ENCODE measurements around the gene RAB27B.

RAB27B gene

GRCh38 chr18:54872681-54873080 is 44.4 kb downstream of the RAB27B start:
- no peak overlapping the region for H3K27ac ChIP-seq (ENCODE audit: low read length)
- H3K4me1 ChIP-seq (ENCODE audit: control insufficient read depth, low read depth, low read length), result no peaks in the 10 kb centered on the region
- H3K4me3 ChIP-seq (ENCODE audit: low read length), result no peak overlapping the region
- no peaks in the 10 kb centered on the region for H3K9me3 ChIP-seq (ENCODE audit: control insufficient read depth, low read depth, low read length)
- H3K27me3 ChIP-seq (ENCODE audit: control insufficient read depth, insufficient read depth, low read length), result no peaks in the 10 kb centered on the region
- H3K9ac ChIP-seq (ENCODE audit: low read length), result no peak overlapping the region
- H3K36me3 ChIP-seq (ENCODE audit: control insufficient read depth, low read depth, low read length), result no peaks in the 10 kb centered on the region

- H3K36me3 ChIP-seq (ENCODE audit: control insufficient read depth, low read depth, low read length), result no peaks in the 10 kb centered on the region
- no peaks in the 10 kb centered on the region for H3K9me3 ChIP-seq (ENCODE audit: control insufficient read depth, low read depth, low read length)
- H3K4me1 ChIP-seq (ENCODE audit: control insufficient read depth, low read depth, low read length), result no peaks in the 10 kb centered on the region
- H3K27me3 ChIP-seq (ENCODE audit: control insufficient read depth, insufficient read depth, low read length), result no peaks in the 10 kb centered on the region
- H3K27ac ChIP-seq (ENCODE audit: low read length), result no peak overlapping the region
- no peak overlapping the region for H3K9ac ChIP-seq (ENCODE audit: low read length)
- H3K4me3 ChIP-seq (ENCODE audit: low read length), result no peak overlapping the region
Observed at GRCh38 chr18:54873884-54874255, 45.6 kb downstream of the RAB27B start.

DNA sequence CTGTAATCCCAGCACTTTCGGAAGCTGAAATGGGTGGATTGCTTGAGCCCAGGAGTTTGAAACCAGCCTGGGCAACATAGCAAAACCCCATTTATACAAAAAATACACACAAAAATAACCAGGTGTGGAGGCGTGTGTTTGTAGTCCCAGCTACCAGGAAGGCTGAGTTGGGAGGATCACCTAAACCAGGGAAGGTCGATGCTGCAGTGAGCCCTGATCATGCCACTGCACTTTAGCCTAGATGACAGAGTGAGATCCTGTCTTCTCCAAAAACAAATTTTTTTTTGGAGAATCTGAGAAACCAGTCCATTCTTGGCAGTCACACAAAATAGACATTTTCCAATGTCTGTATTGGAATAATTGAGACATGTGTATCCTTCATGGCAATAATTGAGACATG is 46.8 kb downstream of the RAB27B start:
- Histone ChIP-seq H3K9ac (ENCODE audit: low read length) (no peak overlapping the region), H3K9me3 (ENCODE audit: control insufficient read depth, low read depth, low read length) (no peaks in the 10 kb centered on the region), H3K27me3 (ENCODE audit: control insufficient read depth, insufficient read depth, low read length) (no peaks in the 10 kb centered on the region), H3K36me3 (ENCODE audit: control insufficient read depth, low read depth, low read length) (no peaks in the 10 kb centered on the region), H3K27ac (ENCODE audit: low read length) (no peak overlapping the region), H3K4me3 (ENCODE audit: low read length) (no peak overlapping the region), H3K4me1 (ENCODE audit: control insufficient read depth, low read depth, low read length) (no peaks in the 10 kb centered on the region)

DNA sequence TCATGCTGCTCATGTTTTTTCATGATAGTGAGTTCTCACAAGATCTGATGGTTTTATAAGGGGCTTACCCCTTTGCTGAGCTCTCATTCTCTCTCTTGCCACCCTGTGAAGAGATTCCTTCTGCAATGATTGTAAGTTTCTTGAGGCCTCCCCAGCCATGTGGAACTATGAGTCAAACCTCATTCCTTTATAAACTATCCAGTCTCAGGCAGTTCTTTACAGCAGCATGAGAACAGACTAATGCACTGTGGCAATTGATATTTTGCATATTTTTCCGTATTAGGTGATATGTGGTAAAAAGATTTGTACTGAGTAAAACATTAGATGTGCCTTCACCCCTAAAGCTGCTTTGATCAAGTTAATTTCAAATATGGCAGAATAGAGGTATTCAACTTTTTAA is 48.8 kb downstream of the RAB27B start:
- H3K4me3 ChIP-seq (ENCODE audit: low read length), result no peak overlapping the region
- H3K36me3 ChIP-seq (ENCODE audit: control insufficient read depth, low read depth, low read length), result no peaks in the 10 kb centered on the region
- H3K27ac ChIP-seq (ENCODE audit: low read length), result no peak overlapping the region
- no peak overlapping the region for H3K9ac ChIP-seq (ENCODE audit: low read length)
- H3K27me3 ChIP-seq (ENCODE audit: control insufficient read depth, insufficient read depth, low read length), result peaks cover 7% of the 10 kb centered on the region
- H3K4me1 ChIP-seq (ENCODE audit: control insufficient read depth, low read depth, low read length), result no peaks in the 10 kb centered on the region
- no peaks in the 10 kb centered on the region for H3K9me3 ChIP-seq (ENCODE audit: control insufficient read depth, low read depth, low read length)

DNA sequence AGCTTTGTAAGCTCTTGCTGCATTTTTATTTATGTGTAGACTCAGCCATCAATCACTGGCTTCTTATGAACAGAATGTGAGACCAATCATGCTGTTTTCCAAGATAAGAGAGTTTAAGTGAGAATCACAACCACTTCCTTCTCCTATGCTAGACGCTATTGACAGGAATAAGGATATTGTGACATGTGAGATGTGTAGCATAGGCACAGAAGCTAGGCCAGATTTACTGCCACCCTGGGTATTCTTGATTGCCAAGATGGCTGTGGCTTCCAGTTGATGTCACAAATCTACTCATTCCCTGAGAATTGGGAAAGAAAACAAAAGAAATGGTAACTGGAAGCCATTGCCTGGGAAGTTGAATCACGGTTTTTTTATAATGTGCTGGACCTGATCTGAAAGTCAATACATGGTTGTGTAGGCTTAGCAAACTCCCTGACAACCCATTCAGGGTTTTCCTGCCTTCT is 49.9 kb downstream of the RAB27B start:
- no peak overlapping the region for H3K27ac ChIP-seq (ENCODE audit: low read length)
- no peak overlapping the region for H3K4me3 ChIP-seq (ENCODE audit: low read length)
- H3K9ac ChIP-seq (ENCODE audit: low read length), result no peak overlapping the region
- H3K36me3 ChIP-seq (ENCODE audit: control insufficient read depth, low read depth, low read length), result no peaks in the 10 kb centered on the region
- H3K27me3 ChIP-seq (ENCODE audit: control insufficient read depth, insufficient read depth, low read length), result peaks cover 9% of the 10 kb centered on the region
- no peaks in the 10 kb centered on the region for H3K9me3 ChIP-seq (ENCODE audit: control insufficient read depth, low read depth, low read length)
- H3K4me1 ChIP-seq (ENCODE audit: control insufficient read depth, low read depth, low read length), result no peaks in the 10 kb centered on the region

DNA sequence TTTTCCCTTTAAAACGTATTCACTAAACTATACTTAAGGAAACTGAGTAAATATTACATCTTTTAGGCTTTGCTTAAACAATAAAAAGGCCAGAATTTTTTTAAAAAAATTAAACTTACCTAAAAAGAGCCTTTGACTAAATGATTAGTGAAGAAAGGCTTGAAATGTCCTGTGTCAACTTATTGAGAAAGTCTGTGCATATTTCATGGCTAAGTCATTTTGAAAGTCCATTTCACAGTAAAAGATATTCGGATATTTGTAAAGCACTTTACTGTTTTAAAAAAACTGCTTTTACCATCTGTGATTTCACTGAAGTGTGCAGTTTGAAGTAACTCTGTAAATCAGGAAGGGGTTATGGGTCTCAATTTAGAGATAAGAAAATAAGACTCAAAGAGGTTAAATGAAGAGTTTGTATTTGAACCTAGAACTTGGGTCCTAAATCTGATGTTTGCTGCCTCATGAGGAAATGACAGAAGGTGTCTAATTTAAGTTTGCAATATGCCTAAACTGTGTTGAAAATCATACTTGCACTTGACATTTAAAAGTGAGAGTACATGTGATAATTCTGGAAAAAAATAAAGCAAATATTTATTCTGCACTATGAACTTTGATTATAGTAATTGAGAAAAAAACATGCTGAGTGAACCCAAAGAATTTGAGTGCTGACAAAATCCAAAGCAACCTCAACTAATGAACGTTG is 50.5 kb downstream of the RAB27B start:
- H3K27ac ChIP-seq (ENCODE audit: low read length), result no peak overlapping the region
- H3K9me3 ChIP-seq (ENCODE audit: control insufficient read depth, low read depth, low read length), result no peaks in the 10 kb centered on the region
- peaks cover 11% of the 10 kb centered on the region for H3K27me3 ChIP-seq (ENCODE audit: control insufficient read depth, insufficient read depth, low read length)
- no peaks in the 10 kb centered on the region for H3K36me3 ChIP-seq (ENCODE audit: control insufficient read depth, low read depth, low read length)
- no peak overlapping the region for H3K4me3 ChIP-seq (ENCODE audit: low read length)
- H3K9ac ChIP-seq (ENCODE audit: low read length), result no peak overlapping the region
- no peaks in the 10 kb centered on the region for H3K4me1 ChIP-seq (ENCODE audit: control insufficient read depth, low read depth, low read length)

DNA sequence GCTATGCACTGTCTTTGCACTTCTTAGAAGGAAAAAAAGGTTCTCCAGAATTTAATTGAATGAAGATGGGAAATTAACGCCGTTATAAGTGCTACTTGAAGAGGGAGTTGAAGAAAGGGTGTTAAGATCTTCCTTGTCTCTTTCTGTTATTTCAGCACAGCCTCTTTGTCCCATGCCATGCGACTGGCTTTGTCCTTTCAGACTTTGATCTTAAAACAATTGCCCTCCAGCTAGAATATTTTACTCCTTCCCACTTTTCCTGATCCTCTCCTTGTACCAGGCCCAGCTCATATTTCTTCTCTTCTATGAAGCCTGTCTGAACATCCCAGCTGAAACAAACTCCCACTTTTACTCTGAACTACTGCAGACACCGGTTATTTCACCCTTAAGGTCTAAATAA is 51.4 kb downstream of the RAB27B start:
- Histone ChIP-seq H3K27ac (ENCODE audit: low read length) (no peak overlapping the region), H3K4me3 (ENCODE audit: low read length) (no peak overlapping the region), H3K4me1 (ENCODE audit: control insufficient read depth, low read depth, low read length) (no peaks in the 10 kb centered on the region), H3K9me3 (ENCODE audit: control insufficient read depth, low read depth, low read length) (no peaks in the 10 kb centered on the region), H3K9ac (ENCODE audit: low read length) (no peak overlapping the region), H3K27me3 (ENCODE audit: control insufficient read depth, insufficient read depth, low read length) (peaks cover 11% of the 10 kb centered on the region), H3K36me3 (ENCODE audit: control insufficient read depth, low read depth, low read length) (no peaks in the 10 kb centered on the region)

DNA sequence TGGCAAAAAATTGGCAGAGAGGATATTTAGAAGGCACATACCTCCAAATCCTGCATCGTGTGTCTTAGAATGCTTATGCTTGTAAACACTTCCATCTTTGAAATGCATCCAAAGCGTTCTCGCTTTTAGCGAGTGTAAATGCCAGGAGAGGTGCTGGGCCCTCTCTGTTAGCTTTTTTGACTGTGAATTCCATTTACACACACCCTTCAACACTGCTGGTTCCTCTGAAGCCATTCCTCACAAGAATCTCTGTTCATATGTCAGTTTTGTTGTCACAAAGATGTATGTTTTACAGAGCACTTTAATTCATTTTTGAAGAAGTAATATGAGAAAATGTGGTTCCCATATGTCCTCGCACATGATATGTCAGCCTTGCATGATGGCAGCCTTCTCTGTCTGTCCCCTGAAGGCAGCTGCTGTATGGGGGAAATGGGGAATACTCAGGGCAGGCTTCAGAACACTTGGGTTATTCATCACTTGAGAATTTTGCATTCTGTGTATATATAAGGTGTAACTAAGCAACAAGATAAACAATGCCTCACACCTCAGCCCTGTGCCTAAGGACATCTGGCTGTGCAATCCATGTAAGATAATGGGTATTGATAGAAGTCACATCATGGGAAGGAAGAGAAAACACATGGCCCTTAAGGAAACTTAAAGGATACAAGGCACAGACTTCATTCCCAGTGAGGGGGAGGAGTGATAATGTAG is 52.3 kb downstream of the RAB27B start:
- Histone ChIP-seq H3K27me3 (ENCODE audit: control insufficient read depth, insufficient read depth, low read length) (peaks cover 11% of the 10 kb centered on the region), H3K4me3 (ENCODE audit: low read length) (no peak overlapping the region), H3K9ac (ENCODE audit: low read length) (no peak overlapping the region), H3K4me1 (ENCODE audit: control insufficient read depth, low read depth, low read length) (no peaks in the 10 kb centered on the region), H3K36me3 (ENCODE audit: control insufficient read depth, low read depth, low read length) (no peaks in the 10 kb centered on the region), H3K27ac (ENCODE audit: low read length) (no peak overlapping the region), H3K9me3 (ENCODE audit: control insufficient read depth, low read depth, low read length) (no peaks in the 10 kb centered on the region)

DNA sequence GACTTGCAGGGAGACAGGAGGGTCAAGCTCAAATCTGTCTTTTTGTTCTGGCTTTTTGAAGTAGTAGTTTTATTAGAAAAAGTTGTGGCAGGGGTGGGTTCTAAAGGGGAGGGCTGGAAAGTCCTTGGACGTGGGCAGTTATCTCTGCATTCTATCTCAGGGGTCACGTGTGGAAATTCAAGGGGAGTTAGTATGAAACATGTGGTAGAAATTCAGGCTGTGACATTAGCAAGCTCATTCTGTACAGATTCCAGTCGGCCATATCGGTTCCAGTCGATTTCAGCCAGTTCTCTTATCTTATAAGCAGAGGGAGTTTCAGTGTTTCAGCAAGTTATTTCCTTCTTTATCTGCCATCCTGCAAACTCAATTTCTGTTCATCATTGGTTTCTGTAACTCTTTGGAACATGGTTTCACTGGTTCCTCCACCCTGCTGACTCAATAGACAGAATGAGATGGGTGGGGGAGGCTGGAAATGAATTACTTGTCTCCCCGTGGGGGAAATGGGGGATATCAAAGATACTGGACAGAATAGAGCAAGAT is 53.0 kb downstream of the RAB27B start:
- Histone ChIP-seq H3K4me1 (ENCODE audit: control insufficient read depth, low read depth, low read length) (no peaks in the 10 kb centered on the region), H3K4me3 (ENCODE audit: low read length) (no peak overlapping the region), H3K36me3 (ENCODE audit: control insufficient read depth, low read depth, low read length) (no peaks in the 10 kb centered on the region), H3K27me3 (ENCODE audit: control insufficient read depth, insufficient read depth, low read length) (peaks cover 11% of the 10 kb centered on the region), H3K9me3 (ENCODE audit: control insufficient read depth, low read depth, low read length) (no peaks in the 10 kb centered on the region), H3K27ac (ENCODE audit: low read length) (no peak overlapping the region), H3K9ac (ENCODE audit: low read length) (no peak overlapping the region)

DNA sequence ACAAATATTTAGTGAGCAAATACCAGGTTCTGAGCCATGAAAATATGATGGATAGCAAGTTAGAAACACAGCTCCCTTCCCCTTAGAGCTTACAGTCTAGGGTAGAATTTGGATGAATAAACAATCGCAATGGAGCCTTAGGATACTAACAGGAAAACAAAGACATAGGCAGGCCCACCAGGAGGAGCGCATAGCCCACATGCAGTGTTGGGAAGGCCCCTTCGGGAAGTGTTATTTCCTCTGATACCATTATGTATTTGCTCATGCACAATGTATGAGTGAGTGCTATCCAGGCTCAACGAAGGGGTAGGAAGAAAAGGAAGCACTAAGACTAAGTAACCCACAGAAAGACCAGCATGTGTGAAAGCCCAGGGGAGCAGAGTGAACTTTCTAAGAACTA is 54.0 kb downstream of the RAB27B start:
- Histone ChIP-seq H3K4me1 (ENCODE audit: control insufficient read depth, low read depth, low read length) (no peaks in the 10 kb centered on the region), H3K36me3 (ENCODE audit: control insufficient read depth, low read depth, low read length) (no peaks in the 10 kb centered on the region), H3K27ac (ENCODE audit: low read length) (no peak overlapping the region), H3K27me3 (ENCODE audit: control insufficient read depth, insufficient read depth, low read length) (peaks cover 11% of the 10 kb centered on the region), H3K9ac (ENCODE audit: low read length) (no peak overlapping the region), H3K4me3 (ENCODE audit: low read length) (no peak overlapping the region), H3K9me3 (ENCODE audit: control insufficient read depth, low read depth, low read length) (no peaks in the 10 kb centered on the region)

GRCh38 chr18:54883816-54884604 is 55.7 kb downstream of the RAB27B start:
- H3K4me3 ChIP-seq (ENCODE audit: low read length), result no peak overlapping the region
- no peak overlapping the region for H3K9ac ChIP-seq (ENCODE audit: low read length)
- no peaks in the 10 kb centered on the region for H3K36me3 ChIP-seq (ENCODE audit: control insufficient read depth, low read depth, low read length)
- H3K4me1 ChIP-seq (ENCODE audit: control insufficient read depth, low read depth, low read length), result no peaks in the 10 kb centered on the region
- no peak overlapping the region for H3K27ac ChIP-seq (ENCODE audit: low read length)
- H3K27me3 ChIP-seq (ENCODE audit: control insufficient read depth, insufficient read depth, low read length), result peaks cover 11% of the 10 kb centered on the region
- H3K9me3 ChIP-seq (ENCODE audit: control insufficient read depth, low read depth, low read length), result no peaks in the 10 kb centered on the region

Measured in iPS-18a (cell line).